Measurements from ENCODE around the gene NLRP9. TPM values are rescaled to one million over a fixed set of nuclear protein-coding genes. Genes with fewer than 3 reads are reported as not detected.

Gene NLRP9
- total and polyA plus RNA-seq, 2 donors: not detected

GRCh38 chr19:55688422-55689218 is 49.6 kb downstream of the NLRP9 start:
- no peak for DNase-seq (ENCODE audit: extremely low spot score)
- no peak overlapping the region for H3K27ac ChIP-seq (ENCODE audit: low read depth)
- WGBS: 60% methylated on average over 27 of the region's 27 CpGs
- peaks cover 6% of the 10 kb centered on the region for H3K36me3 ChIP-seq (ENCODE audit: insufficient read depth)
- H3K4me1 ChIP-seq (ENCODE audit: insufficient read depth): no peaks in the 10 kb centered on the region
- H3K4me3 ChIP-seq (ENCODE audit: low read depth, low read length): no peak overlapping the region

GRCh38 chr19:55687281-55688201 is 50.7 kb downstream of the NLRP9 start:
- DNase-seq (ENCODE audit: extremely low spot score): no peak
- no peaks in the 10 kb centered on the region for H3K4me1 ChIP-seq (ENCODE audit: insufficient read depth)
- H3K27ac ChIP-seq (ENCODE audit: low read depth): no peak overlapping the region
- peaks cover 6% of the 10 kb centered on the region for H3K36me3 ChIP-seq (ENCODE audit: insufficient read depth)
- no peak overlapping the region for H3K4me3 ChIP-seq (ENCODE audit: low read depth, low read length)
- 92% methylated on average over 22 of the region's 22 CpGs for WGBS

- H3K27ac ChIP-seq (ENCODE audit: low read depth): no peak overlapping the region
- peaks cover 6% of the 10 kb centered on the region for H3K36me3 ChIP-seq (ENCODE audit: insufficient read depth)
- H3K4me1 ChIP-seq (ENCODE audit: insufficient read depth): no peaks in the 10 kb centered on the region
- 90% methylated on average over 29 of the region's 29 CpGs for WGBS
- no peak for DNase-seq (ENCODE audit: extremely low spot score)
- H3K4me3 ChIP-seq (ENCODE audit: low read depth, low read length): no peak overlapping the region
Measured at GRCh38 chr19:55686311-55687050, 51.7 kb downstream of the NLRP9 start.

- no peak overlapping the region for H3K27ac ChIP-seq (ENCODE audit: low read depth)
- H3K4me3 ChIP-seq (ENCODE audit: low read depth, low read length): no peak overlapping the region
- H3K4me1 ChIP-seq (ENCODE audit: insufficient read depth): no peaks in the 10 kb centered on the region
- DNase-seq (ENCODE audit: extremely low spot score): no peak
- WGBS: 96% methylated on average over 6 of the region's 6 CpGs
- H3K36me3 ChIP-seq (ENCODE audit: insufficient read depth): peaks cover 6% of the 10 kb centered on the region
Measured at GRCh38 chr19:55685776-55686175, 52.4 kb downstream of the NLRP9 start.

GRCh38 chr19:55684946-55685681 is 53.1 kb downstream of the NLRP9 start:
- Histone ChIP-seq H3K4me1 (ENCODE audit: insufficient read depth) (no peaks in the 10 kb centered on the region), H3K36me3 (ENCODE audit: insufficient read depth) (peaks cover 3% of the 10 kb centered on the region)
- no peak for DNase-seq (ENCODE audit: extremely low spot score)

GRCh38 chr19:55683449-55684261 is 54.5 kb downstream of the NLRP9 start:
- Histone ChIP-seq H3K36me3 (ENCODE audit: insufficient read depth) (no peaks in the 10 kb centered on the region), H3K4me1 (ENCODE audit: insufficient read depth) (no peaks in the 10 kb centered on the region), H3K27ac (ENCODE audit: low read depth) (no peak overlapping the region), H3K4me3 (ENCODE audit: low read depth, low read length) (no peak overlapping the region)
- WGBS: 92% methylated on average over 22 of the region's 22 CpGs
- no peak for DNase-seq (ENCODE audit: extremely low spot score)

More at GRCh38 chr19:55684946-55685681, 53.1 kb downstream of the NLRP9 start:
- H3K27ac ChIP-seq (ENCODE audit: low read depth): no peak overlapping the region
- 96% methylated on average over 60 of the region's 60 CpGs for WGBS
- no peak overlapping the region for H3K4me3 ChIP-seq (ENCODE audit: low read depth, low read length)

- Histone ChIP-seq H3K36me3 (ENCODE audit: insufficient read depth) (no peaks in the 10 kb centered on the region), H3K27ac (ENCODE audit: low read depth) (no peak overlapping the region), H3K4me3 (ENCODE audit: low read depth, low read length) (no peak overlapping the region), H3K4me1 (ENCODE audit: insufficient read depth) (no peaks in the 10 kb centered on the region)
- 85% methylated on average over 9 of the region's 9 CpGs for WGBS
- DNase-seq (ENCODE audit: extremely low spot score): no peak
Measured at GRCh38 chr19:55681131-55682092, 56.8 kb downstream of the NLRP9 start.

GRCh38 chr19:55680339-55681130 is 57.7 kb downstream of the NLRP9 start:
- Histone ChIP-seq H3K36me3 (ENCODE audit: insufficient read depth) (no peaks in the 10 kb centered on the region), H3K27ac (ENCODE audit: low read depth) (no peak overlapping the region), H3K4me1 (ENCODE audit: insufficient read depth) (no peaks in the 10 kb centered on the region), H3K4me3 (ENCODE audit: low read depth, low read length) (no peak overlapping the region)
- WGBS: 93% methylated on average over 20 of the region's 20 CpGs
- DNase-seq (ENCODE audit: extremely low spot score): no peak

- Histone ChIP-seq H3K4me1 (ENCODE audit: insufficient read depth) (no peaks in the 10 kb centered on the region), H3K27ac (ENCODE audit: low read depth) (no peak overlapping the region), H3K4me3 (ENCODE audit: low read depth, low read length) (no peak overlapping the region), H3K36me3 (ENCODE audit: insufficient read depth) (no peaks in the 10 kb centered on the region)
- no peak for DNase-seq (ENCODE audit: extremely low spot score)
- 90% methylated on average over 24 of the region's 24 CpGs for WGBS
Measured at GRCh38 chr19:55679343-55680257, 58.6 kb downstream of the NLRP9 start.

- no peaks in the 10 kb centered on the region for H3K4me1 ChIP-seq (ENCODE audit: insufficient read depth)
Measured at GRCh38 chr19:55678121-55678671, 60.0 kb downstream of the NLRP9 start.

More at GRCh38 chr19:55678121-55678671, 60.0 kb downstream of the NLRP9 start:
- H3K27ac ChIP-seq (ENCODE audit: low read depth): no peak overlapping the region
- no peak overlapping the region for H3K4me3 ChIP-seq (ENCODE audit: low read depth, low read length)
- WGBS: 90% methylated on average over 21 of the region's 21 CpGs
- DNase-seq (ENCODE audit: extremely low spot score): no peak
- H3K36me3 ChIP-seq (ENCODE audit: insufficient read depth): no peaks in the 10 kb centered on the region

All from urinary bladder (tissue), 4 donors.